Measurements from ENCODE around the gene DCAF10. TPM values are rescaled to one million over a fixed set of nuclear protein-coding genes. Genes with fewer than 3 reads are reported as not detected.
A peak's percentile ranks its signal among the peaks of the same experiment; 100 is the strongest.
"Not testable (repeated sequence)": the region's sequence is repeated elsewhere in the genome, so short reads cannot be mapped to it uniquely, and the experiment has no call there.

DCAF10 gene
- polyA plus RNA-seq, 3 donors: 12.4 to 17.2 (median 14.7) TPM

DNA sequence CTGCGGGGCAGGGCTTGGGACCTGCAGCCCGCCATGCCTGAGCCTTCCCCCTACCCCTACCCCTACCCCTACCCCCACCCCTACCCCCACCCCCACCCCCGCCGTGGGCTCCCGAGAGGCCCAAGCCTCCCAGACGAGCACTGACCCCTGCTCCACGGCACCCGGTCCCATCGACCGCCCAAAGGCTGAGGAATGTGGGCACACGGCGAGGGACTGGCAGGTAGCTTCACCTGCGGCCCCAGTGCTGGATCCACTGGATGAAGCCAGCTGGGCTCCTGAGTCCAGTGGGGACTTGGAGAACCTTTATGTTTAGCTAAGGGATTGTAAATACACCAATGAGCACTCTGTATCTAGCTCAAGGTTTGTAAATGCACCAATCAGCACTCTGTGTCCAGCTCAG, 48.5 kb upstream of the DCAF10 start:
- not testable (repeated sequence) for H3K4me3 Mint-ChIP-seq; H3K4me2 ChIP-seq (replicated peaks; ENCODE audit: extremely low read depth, low read length, poor library complexity, severe bottlenecking); H3K27me3 Mint-ChIP-seq (ENCODE audit: low read depth in 3 of 3); H3K9ac ChIP-seq (ENCODE audit: insufficient read depth, low read length, poor library complexity, severe bottlenecking); H3K36me3 Mint-ChIP-seq; DNase-seq; H3K9me3 Mint-ChIP-seq; H3K36me3 ChIP-seq (replicated peaks in 1 of 2; ENCODE audit: control insufficient read depth in 1 of 2, insufficient read depth in 2 of 2, low read length in 2 of 2); H3K27ac Mint-ChIP-seq; H3K9me3 ChIP-seq (replicated peaks in 1 of 2; ENCODE audit: control insufficient read depth in 1 of 2, insufficient read depth in 1 of 2, low read length in 2 of 2); H3K27me3 ChIP-seq (ENCODE audit: control insufficient read depth in 2 of 2, insufficient read depth in 2 of 2, low read length in 2 of 2); H2AFZ ChIP-seq (ENCODE audit: insufficient read depth, low read depth, low read length, poor library complexity, severe bottlenecking); H4K20me1 ChIP-seq (ENCODE audit: insufficient read depth, low read length); H3K27ac ChIP-seq (ENCODE audit: low read depth in 1 of 2, low read length in 2 of 2); H3K4me3 ChIP-seq (replicated peaks in 1 of 3; ENCODE audit: low read depth in 2 of 3, low read length in 3 of 3)
- WGBS (ENCODE audit: insufficient coverage): 97% methylated on average over 7 of the region's 13 CpGs
- intact Hi-C loops (cut with micrococcal nuclease): loop anchor here (5.0 to 10.0 kb wide), 2 partner anchors 35 to 643 kb away; partner anchors contain the start of genes ALDH1B1 (in 1 of the 2) and EXOSC3 (in 1 of the 2)
- Histone ChIP-seq H3K79me2 (ENCODE audit: insufficient read depth, low read length) (peaks cover 27% of the 10 kb centered on the region), H3K4me1 (ENCODE audit: control insufficient read depth in 1 of 2, insufficient read depth in 2 of 2, low read length in 2 of 2) (peaks cover 13 to 15% of the 10 kb centered on the region in 2 donors)
- H3K4me1 Mint-ChIP-seq: peaks cover 19% of the 10 kb centered on the region

- Mint-ChIP-seq H3K27me3 (ENCODE audit: low read depth in 3 of 3) (peaks cover 0 to 8% (median 1%) of the 10 kb centered on the region in 3 donors), H3K9me3 (peaks cover 0 to 8% (median 5%) of the 10 kb centered on the region in 7 donors), H3K27ac (peak overlapping the region in 5 of 7 donors; percentile 78 to 98 (median 94)), H3K4me3 (peak overlapping the region; percentile 98 to 99), H3K4me1 (peaks cover 19% of the 10 kb centered on the region), H3K36me3 (peaks cover 6% of the 10 kb centered on the region in 2 donors)
- Histone ChIP-seq H3K4me1 (ENCODE audit: control insufficient read depth in 1 of 2, insufficient read depth in 2 of 2, low read length in 2 of 2) (peaks cover 13 to 15% of the 10 kb centered on the region in 2 donors), H3K4me3 (replicated peaks in 1 of 3; ENCODE audit: low read depth in 2 of 3, low read length in 3 of 3) (peak overlapping the region; percentile 80 to 93 (median 82)), H3K79me2 (ENCODE audit: insufficient read depth, low read length) (peaks cover 31% of the 10 kb centered on the region), H3K27ac (ENCODE audit: low read depth in 1 of 2, low read length in 2 of 2) (peak overlapping the region in 1 of 2 donors; percentile 94), H3K36me3 (replicated peaks in 1 of 2; ENCODE audit: control insufficient read depth in 1 of 2, insufficient read depth in 2 of 2, low read length in 2 of 2) (peaks cover 0 to 8% of the 10 kb centered on the region in 2 donors), H3K9me3 (replicated peaks in 1 of 2; ENCODE audit: control insufficient read depth in 1 of 2, insufficient read depth in 1 of 2, low read length in 2 of 2) (peaks cover 0 to 6% of the 10 kb centered on the region in 2 donors), H3K4me2 (replicated peaks; ENCODE audit: extremely low read depth, low read length, poor library complexity, severe bottlenecking) (peak overlapping the region; percentile 77), H2AFZ (ENCODE audit: insufficient read depth, low read depth, low read length, poor library complexity, severe bottlenecking) (peak overlapping the region; percentile 93), H3K27me3 (ENCODE audit: control insufficient read depth in 2 of 2, insufficient read depth in 2 of 2, low read length in 2 of 2) (no peaks in the 10 kb centered on the region), H4K20me1 (ENCODE audit: insufficient read depth, low read length) (peaks cover 6% of the 10 kb centered on the region), H3K9ac (ENCODE audit: insufficient read depth, low read length, poor library complexity, severe bottlenecking) (peak overlapping the region; percentile 94)
- 96% methylated on average over 19 of the region's 29 CpGs for WGBS (ENCODE audit: insufficient coverage)
- DNase-seq: no peak
- intact Hi-C loops (cut with micrococcal nuclease): loop anchor here (5.0 to 10.0 kb wide), 2 partner anchors 34 to 642 kb away; partner anchors contain the start of genes ALDH1B1 (in 1 of the 2) and EXOSC3 (in 1 of the 2)
- TF ChIP-seq, protein P1, sequence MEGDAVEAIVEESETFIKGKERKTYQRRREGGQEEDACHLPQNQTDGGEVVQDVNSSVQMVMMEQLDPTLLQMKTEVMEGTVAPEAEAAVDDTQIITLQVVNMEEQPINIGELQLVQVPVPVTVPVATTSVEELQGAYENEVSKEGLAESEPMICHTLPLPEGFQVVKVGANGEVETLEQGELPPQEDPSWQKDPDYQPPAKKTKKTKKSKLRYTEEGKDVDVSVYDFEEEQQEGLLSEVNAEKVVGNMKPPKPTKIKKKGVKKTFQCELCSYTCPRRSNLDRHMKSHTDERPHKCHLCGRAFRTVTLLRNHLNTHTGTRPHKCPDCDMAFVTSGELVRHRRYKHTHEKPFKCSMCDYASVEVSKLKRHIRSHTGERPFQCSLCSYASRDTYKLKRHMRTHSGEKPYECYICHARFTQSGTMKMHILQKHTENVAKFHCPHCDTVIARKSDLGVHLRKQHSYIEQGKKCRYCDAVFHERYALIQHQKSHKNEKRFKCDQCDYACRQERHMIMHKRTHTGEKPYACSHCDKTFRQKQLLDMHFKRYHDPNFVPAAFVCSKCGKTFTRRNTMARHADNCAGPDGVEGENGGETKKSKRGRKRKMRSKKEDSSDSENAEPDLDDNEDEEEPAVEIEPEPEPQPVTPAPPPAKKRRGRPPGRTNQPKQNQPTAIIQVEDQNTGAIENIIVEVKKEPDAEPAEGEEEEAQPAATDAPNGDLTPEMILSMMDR (IDR thresholded peaks at IDR 0.05): no peak
These were observed 47.7 kb upstream of the DCAF10 start for GRCh38 chr9:37752642-37753488.
